ENCODE data around the gene CNTNAP2. TPM values are rescaled to one million over a fixed set of nuclear protein-coding genes. Genes with fewer than 3 reads are reported as not detected.

The CNTNAP2 gene
- total and polyA plus RNA-seq, 2 donors (not counting 1 experiment from before 2014, with no cell fraction given): not detected

DNA sequence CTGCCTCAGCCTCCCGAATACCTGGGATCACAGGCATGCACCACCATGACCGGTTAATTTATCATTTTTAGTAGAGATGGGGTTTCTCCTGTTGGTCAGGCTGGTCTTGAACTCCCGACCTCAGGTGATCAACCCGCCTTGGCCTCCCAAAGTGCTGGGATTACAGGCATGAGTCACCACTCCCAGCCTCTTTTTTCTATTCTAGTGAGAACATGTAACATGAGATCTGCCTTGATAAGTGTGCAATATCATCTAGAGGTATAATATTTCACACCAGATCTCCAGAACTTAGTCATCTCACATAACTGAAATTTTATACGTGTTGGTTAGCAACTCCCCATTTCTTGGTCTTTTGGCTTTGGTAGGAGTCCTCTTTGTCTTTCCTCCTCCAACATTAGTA lies 656.9 kb downstream of the CNTNAP2 start:
- no peaks in the 10 kb centered on the region for H3K4me1 ChIP-seq (ENCODE audit: control insufficient read depth, extremely low read depth, insufficient read depth, low read length)
- no peaks in the 10 kb centered on the region for H3K27me3 ChIP-seq (ENCODE audit: control insufficient read depth, insufficient read depth, low read length)
- no peaks in the 10 kb centered on the region for H3K9me3 ChIP-seq (ENCODE audit: control insufficient read depth, insufficient read depth, low read depth, low read length)
- no peak for TF ChIP-seq EZH2 (IDR thresholded peaks at IDR 0.05; ENCODE audit: low read length, missing control alignments)
- TF ChIP-seq, protein P1, sequence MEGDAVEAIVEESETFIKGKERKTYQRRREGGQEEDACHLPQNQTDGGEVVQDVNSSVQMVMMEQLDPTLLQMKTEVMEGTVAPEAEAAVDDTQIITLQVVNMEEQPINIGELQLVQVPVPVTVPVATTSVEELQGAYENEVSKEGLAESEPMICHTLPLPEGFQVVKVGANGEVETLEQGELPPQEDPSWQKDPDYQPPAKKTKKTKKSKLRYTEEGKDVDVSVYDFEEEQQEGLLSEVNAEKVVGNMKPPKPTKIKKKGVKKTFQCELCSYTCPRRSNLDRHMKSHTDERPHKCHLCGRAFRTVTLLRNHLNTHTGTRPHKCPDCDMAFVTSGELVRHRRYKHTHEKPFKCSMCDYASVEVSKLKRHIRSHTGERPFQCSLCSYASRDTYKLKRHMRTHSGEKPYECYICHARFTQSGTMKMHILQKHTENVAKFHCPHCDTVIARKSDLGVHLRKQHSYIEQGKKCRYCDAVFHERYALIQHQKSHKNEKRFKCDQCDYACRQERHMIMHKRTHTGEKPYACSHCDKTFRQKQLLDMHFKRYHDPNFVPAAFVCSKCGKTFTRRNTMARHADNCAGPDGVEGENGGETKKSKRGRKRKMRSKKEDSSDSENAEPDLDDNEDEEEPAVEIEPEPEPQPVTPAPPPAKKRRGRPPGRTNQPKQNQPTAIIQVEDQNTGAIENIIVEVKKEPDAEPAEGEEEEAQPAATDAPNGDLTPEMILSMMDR (conservative IDR thresholded peaks at IDR 0.05 in 1 of 2, IDR thresholded peaks at IDR 0.05 in 1 of 2; ENCODE audit: low read depth in 1 of 2, low read length in 2 of 2): no peak
- no peak overlapping the region for H3K9ac ChIP-seq (ENCODE audit: insufficient read depth, low read length)
- no peak overlapping the region for H2AFZ ChIP-seq (ENCODE audit: low read length)
- DNase-seq (ENCODE audit: low read depth in 2 of 2): no peak
- H3K4me2 ChIP-seq (ENCODE audit: extremely low read depth, insufficient read depth, low read length): no peak overlapping the region
- no peaks in the 10 kb centered on the region for H3K36me3 ChIP-seq (ENCODE audit: control insufficient read depth, insufficient read depth, low read length)
- no peak overlapping the region for H3K4me3 ChIP-seq (replicated peaks in 1 of 4; ENCODE audit: control extremely low read depth in 1 of 4, insufficient read depth in 1 of 4, low read depth in 3 of 4, low read length in 4 of 4)
- H3K27ac ChIP-seq (ENCODE audit: insufficient read depth, low read length): no peak overlapping the region
- H3K79me2 ChIP-seq (ENCODE audit: control insufficient read depth, insufficient read depth, low read length): no peaks in the 10 kb centered on the region
- H4K20me1 ChIP-seq (ENCODE audit: control insufficient read depth, extremely low read depth, insufficient read depth, low read length): no peaks in the 10 kb centered on the region

DNA sequence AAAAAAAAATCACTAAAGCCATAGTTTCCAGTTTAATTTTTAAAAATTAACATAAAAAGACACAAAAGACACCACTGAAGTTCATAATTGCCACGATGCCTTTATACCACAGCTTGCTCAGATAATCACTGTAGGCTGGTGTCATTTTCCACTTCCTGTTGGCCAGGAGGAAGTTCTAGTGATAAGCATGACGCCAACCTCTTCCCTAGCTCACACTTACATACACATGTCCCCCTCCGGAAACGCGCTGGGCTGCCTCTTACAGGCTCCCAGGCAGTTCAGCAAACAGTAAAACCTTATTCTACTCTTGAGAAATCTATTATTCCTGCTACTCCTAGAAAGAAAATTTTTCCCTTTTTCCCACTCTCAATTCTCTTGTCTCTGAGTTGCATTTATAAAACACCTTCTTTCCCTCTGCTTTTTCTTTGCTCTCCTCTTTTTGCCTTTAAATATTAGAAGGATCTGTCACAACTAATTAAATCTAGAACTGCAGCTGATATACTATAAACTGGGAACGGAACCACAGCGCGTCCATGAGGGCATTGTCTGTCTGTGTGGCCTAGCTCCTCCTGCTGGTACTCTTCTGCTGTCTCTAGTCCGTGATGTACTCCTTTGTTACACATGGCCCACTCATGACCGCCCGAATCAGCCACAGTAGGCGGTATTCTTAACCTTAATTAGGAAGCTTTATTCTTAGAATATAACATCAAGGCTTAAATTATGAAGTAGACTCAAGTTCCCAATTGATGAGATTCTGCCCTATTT lies 664.9 kb downstream of the CNTNAP2 start:
- no peaks in the 10 kb centered on the region for H3K79me2 ChIP-seq (ENCODE audit: control insufficient read depth, insufficient read depth, low read length)
- no peak overlapping the region for H3K9ac ChIP-seq (ENCODE audit: insufficient read depth, low read length)
- H3K4me2 ChIP-seq (ENCODE audit: extremely low read depth, insufficient read depth, low read length): no peak overlapping the region
- TF ChIP-seq EZH2 (IDR thresholded peaks at IDR 0.05; ENCODE audit: low read length, missing control alignments): no peak
- TF ChIP-seq, protein P1 (conservative IDR thresholded peaks at IDR 0.05 in 1 of 2, IDR thresholded peaks at IDR 0.05 in 1 of 2; ENCODE audit: low read depth in 1 of 2, low read length in 2 of 2): no peak
- H3K27ac ChIP-seq (ENCODE audit: insufficient read depth, low read length): no peak overlapping the region
- H2AFZ ChIP-seq (ENCODE audit: low read length): no peak overlapping the region
- no peaks in the 10 kb centered on the region for H3K4me1 ChIP-seq (ENCODE audit: control insufficient read depth, extremely low read depth, insufficient read depth, low read length)
- H3K4me3 ChIP-seq (replicated peaks in 1 of 4; ENCODE audit: control extremely low read depth in 1 of 4, insufficient read depth in 1 of 4, low read depth in 3 of 4, low read length in 4 of 4): no peak overlapping the region
- no peak for DNase-seq (ENCODE audit: low read depth in 2 of 2)
- no peaks in the 10 kb centered on the region for H3K9me3 ChIP-seq (ENCODE audit: control insufficient read depth, insufficient read depth, low read depth, low read length)
- H3K27me3 ChIP-seq (ENCODE audit: control insufficient read depth, insufficient read depth, low read length): no peaks in the 10 kb centered on the region
- no peaks in the 10 kb centered on the region for H3K36me3 ChIP-seq (ENCODE audit: control insufficient read depth, insufficient read depth, low read length)
- H4K20me1 ChIP-seq (ENCODE audit: control insufficient read depth, extremely low read depth, insufficient read depth, low read length): no peaks in the 10 kb centered on the region

DNA sequence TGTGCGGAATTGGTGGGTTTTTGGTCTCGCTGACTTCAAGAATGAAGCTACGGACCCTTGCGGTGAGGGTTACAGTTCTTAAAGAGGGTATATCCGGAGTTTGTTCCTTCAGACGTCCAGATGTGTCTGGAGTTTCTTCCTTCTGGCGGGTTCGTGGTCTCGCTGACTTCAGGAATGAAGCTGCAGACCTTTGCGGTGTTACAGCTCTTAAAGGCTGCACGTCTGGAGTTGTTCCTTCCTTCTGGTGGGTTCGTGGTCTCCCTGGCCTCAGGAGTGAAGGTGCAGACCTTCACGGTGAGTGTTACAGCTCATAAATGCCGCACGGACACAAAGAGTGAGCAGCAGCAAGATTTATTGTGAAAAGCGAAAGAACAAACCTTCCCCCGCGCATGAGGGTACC lies 670.7 kb downstream of the CNTNAP2 start:
- Histone ChIP-seq H3K36me3 (ENCODE audit: control insufficient read depth, insufficient read depth, low read length) (no peaks in the 10 kb centered on the region), H3K27me3 (ENCODE audit: control insufficient read depth, insufficient read depth, low read length) (no peaks in the 10 kb centered on the region), H3K27ac (ENCODE audit: insufficient read depth, low read length) (no peak overlapping the region), H3K4me2 (ENCODE audit: extremely low read depth, insufficient read depth, low read length) (no peak overlapping the region), H3K4me1 (ENCODE audit: control insufficient read depth, extremely low read depth, insufficient read depth, low read length) (no peaks in the 10 kb centered on the region), H3K9ac (ENCODE audit: insufficient read depth, low read length) (no peak overlapping the region), H3K9me3 (ENCODE audit: control insufficient read depth, insufficient read depth, low read depth, low read length) (no peaks in the 10 kb centered on the region), H3K79me2 (ENCODE audit: control insufficient read depth, insufficient read depth, low read length) (no peaks in the 10 kb centered on the region), H2AFZ (ENCODE audit: low read length) (no peak overlapping the region), H3K4me3 (replicated peaks in 1 of 4; ENCODE audit: control extremely low read depth in 1 of 4, insufficient read depth in 1 of 4, low read depth in 3 of 4, low read length in 4 of 4) (no peak overlapping the region), H4K20me1 (ENCODE audit: control insufficient read depth, extremely low read depth, insufficient read depth, low read length) (no peaks in the 10 kb centered on the region)
- TF ChIP-seq, protein P1 (conservative IDR thresholded peaks at IDR 0.05 in 1 of 2, IDR thresholded peaks at IDR 0.05 in 1 of 2; ENCODE audit: low read depth in 1 of 2, low read length in 2 of 2): no peak
- TF ChIP-seq EZH2 (IDR thresholded peaks at IDR 0.05; ENCODE audit: low read length, missing control alignments): no peak
- no peak for DNase-seq (ENCODE audit: low read depth in 2 of 2)

Data from fibroblast of lung (primary cell).